Measurements from ENCODE around the gene LIM2. TPM values are rescaled to one million over a fixed set of nuclear protein-coding genes. Genes with fewer than 3 reads are reported as not detected.

The LIM2 gene, protein sequence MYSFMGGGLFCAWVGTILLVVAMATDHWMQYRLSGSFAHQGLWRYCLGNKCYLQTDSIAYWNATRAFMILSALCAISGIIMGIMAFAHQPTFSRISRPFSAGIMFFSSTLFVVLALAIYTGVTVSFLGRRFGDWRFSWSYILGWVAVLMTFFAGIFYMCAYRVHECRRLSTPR
- 10 to 100 TPM in 1 of 3 donors, 1 to 10 TPM in 2; 5.9 to 10.3 (median 8.5) TPM for total RNA-seq
- 3.1 TPM for total RNA-seq (2013)

DNA sequence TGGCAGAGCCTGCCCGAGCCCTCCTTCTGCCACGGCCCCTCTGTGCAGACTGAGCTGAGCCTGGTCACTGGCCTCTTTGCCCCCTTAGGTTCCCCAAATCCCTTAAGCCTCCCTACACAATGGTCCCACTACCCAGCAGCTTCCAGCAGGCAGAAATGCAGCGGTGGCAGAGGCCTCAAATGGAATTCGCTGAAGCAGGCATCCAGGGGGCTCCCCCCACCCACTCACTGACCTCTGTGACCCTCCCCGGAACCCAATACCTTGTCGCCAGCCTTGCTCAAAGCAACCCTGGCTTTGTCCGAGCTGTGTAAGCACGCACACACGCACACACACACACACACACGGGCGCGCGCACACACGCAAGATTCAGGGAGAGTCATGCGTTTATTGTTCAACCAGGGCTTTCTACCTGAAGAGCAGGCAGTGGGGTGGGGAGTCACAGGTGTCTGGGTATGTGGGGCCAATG lies at the start of gene LIM2:
Gene LIM2 (minus strand): TSS at position 51 of the 466 bp plus-strand sequence. CDS start 531 bp downstream, outside the sequence.
- peaks cover 62 to 75% of the 10 kb centered on the region in 2 donors for H3K4me1 Mint-ChIP-seq
- no peaks in the 10 kb centered on the region for H3K36me3 ChIP-seq (ENCODE audit: control insufficient read depth, insufficient read depth, low read length)
- intact Hi-C loops (cut with micrococcal nuclease): loop anchor here (1.0 kb wide), 1 partner anchor 15 kb away; no protein-coding TSS in a partner anchor
- H3K27ac ChIP-seq (ENCODE audit: low read length): peak within 1 kb of the TSS; percentile 86
- peak within 1 kb of the TSS; percentile 97 for H3K4me3 Mint-ChIP-seq
- peaks cover 67% of the 10 kb centered on the region for H3K4me1 ChIP-seq (ENCODE audit: control insufficient read depth, insufficient read depth, low read length)
- TF ChIP-seq, protein P1, sequence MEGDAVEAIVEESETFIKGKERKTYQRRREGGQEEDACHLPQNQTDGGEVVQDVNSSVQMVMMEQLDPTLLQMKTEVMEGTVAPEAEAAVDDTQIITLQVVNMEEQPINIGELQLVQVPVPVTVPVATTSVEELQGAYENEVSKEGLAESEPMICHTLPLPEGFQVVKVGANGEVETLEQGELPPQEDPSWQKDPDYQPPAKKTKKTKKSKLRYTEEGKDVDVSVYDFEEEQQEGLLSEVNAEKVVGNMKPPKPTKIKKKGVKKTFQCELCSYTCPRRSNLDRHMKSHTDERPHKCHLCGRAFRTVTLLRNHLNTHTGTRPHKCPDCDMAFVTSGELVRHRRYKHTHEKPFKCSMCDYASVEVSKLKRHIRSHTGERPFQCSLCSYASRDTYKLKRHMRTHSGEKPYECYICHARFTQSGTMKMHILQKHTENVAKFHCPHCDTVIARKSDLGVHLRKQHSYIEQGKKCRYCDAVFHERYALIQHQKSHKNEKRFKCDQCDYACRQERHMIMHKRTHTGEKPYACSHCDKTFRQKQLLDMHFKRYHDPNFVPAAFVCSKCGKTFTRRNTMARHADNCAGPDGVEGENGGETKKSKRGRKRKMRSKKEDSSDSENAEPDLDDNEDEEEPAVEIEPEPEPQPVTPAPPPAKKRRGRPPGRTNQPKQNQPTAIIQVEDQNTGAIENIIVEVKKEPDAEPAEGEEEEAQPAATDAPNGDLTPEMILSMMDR (IDR thresholded peaks at IDR 0.05): no peak
- peak within 1 kb of the TSS; percentile 84 for H3K4me3 ChIP-seq (ENCODE audit: low read length)
- no peaks in the 10 kb centered on the region for H3K36me3 Mint-ChIP-seq
- H3K9me3 Mint-ChIP-seq: no peaks in the 10 kb centered on the region
- DNase-seq: no peak
- 63% methylated on average over 15 of the region's 15 CpGs for WGBS (ENCODE audit: insufficient coverage)
- no peaks in the 10 kb centered on the region for H3K27me3 ChIP-seq (ENCODE audit: control insufficient read depth, insufficient read depth, low read length)
- H3K27me3 Mint-ChIP-seq (ENCODE audit: low read depth in 2 of 2): no peaks in the 10 kb centered on the region
- no peaks in the 10 kb centered on the region for H3K9me3 ChIP-seq (ENCODE audit: control insufficient read depth, insufficient read depth, low read length)
- ATAC-seq: peak in 1 of 3 donors; percentile 13
- peak within 1 kb of the TSS; percentile 96 to 98 for H3K27ac Mint-ChIP-seq

GRCh38 chr19:51434456-51434855 lies 46.7 kb upstream of the LIM2 start:
- Histone ChIP-seq H3K4me1 (ENCODE audit: control insufficient read depth, insufficient read depth, low read length) (peaks cover 11% of the 10 kb centered on the region), H3K36me3 (ENCODE audit: control insufficient read depth, insufficient read depth, low read length) (no peaks in the 10 kb centered on the region), H3K27me3 (ENCODE audit: control insufficient read depth, insufficient read depth, low read length) (peaks cover 2% of the 10 kb centered on the region), H3K9me3 (ENCODE audit: control insufficient read depth, insufficient read depth, low read length) (no peaks in the 10 kb centered on the region), H3K27ac (ENCODE audit: low read length) (no peak overlapping the region), H3K4me3 (ENCODE audit: low read length) (no peak overlapping the region)
- ATAC-seq (no peak), DNase-seq (no peak)
- WGBS (ENCODE audit: insufficient coverage): 100% methylated on average over 1 of the region's 1 CpG
- no peak overlapping the region for H3K27ac Mint-ChIP-seq
- H3K4me1 Mint-ChIP-seq: peaks cover 12 to 14% of the 10 kb centered on the region in 2 donors
- H3K27me3 Mint-ChIP-seq (ENCODE audit: low read depth in 2 of 2): peaks cover 11 to 31% of the 10 kb centered on the region in 2 donors
- no peak overlapping the region for H3K4me3 Mint-ChIP-seq
- intact Hi-C loops (cut with micrococcal nuclease): no loop called here
- TF ChIP-seq, protein P1 (IDR thresholded peaks at IDR 0.05): no peak
- no peaks in the 10 kb centered on the region for H3K36me3 Mint-ChIP-seq
- H3K9me3 Mint-ChIP-seq: no peaks in the 10 kb centered on the region

- peaks cover under 1% of the 10 kb centered on the region for H3K4me1 ChIP-seq (ENCODE audit: control insufficient read depth, insufficient read depth, low read length)
- DNase-seq (no peak), ATAC-seq (no peak)
- no peak overlapping the region for H3K4me3 ChIP-seq (ENCODE audit: low read length)
- no peaks in the 10 kb centered on the region for H3K9me3 ChIP-seq (ENCODE audit: control insufficient read depth, insufficient read depth, low read length)
- TF ChIP-seq, protein P1 (IDR thresholded peaks at IDR 0.05): no peak
- H3K27me3 ChIP-seq (ENCODE audit: control insufficient read depth, insufficient read depth, low read length): peaks cover 2% of the 10 kb centered on the region
- no peaks in the 10 kb centered on the region for H3K36me3 ChIP-seq (ENCODE audit: control insufficient read depth, insufficient read depth, low read length)
- WGBS (ENCODE audit: insufficient coverage): 22% methylated on average over 2 of the region's 4 CpGs
- Mint-ChIP-seq H3K4me3 (no peak overlapping the region), H3K27ac (no peak overlapping the region), H3K4me1 (peaks cover 1 to 2% of the 10 kb centered on the region in 2 donors), H3K9me3 (no peaks in the 10 kb centered on the region), H3K36me3 (no peaks in the 10 kb centered on the region), H3K27me3 (ENCODE audit: low read depth in 2 of 2) (peaks cover 18 to 28% of the 10 kb centered on the region in 2 donors)
- intact Hi-C loops (cut with micrococcal nuclease): no loop called here
- no peak overlapping the region for H3K27ac ChIP-seq (ENCODE audit: low read length)
These were observed 45.3 kb upstream of the LIM2 start for GRCh38 chr19:51433043-51433442.

Data from natural killer cell (primary cell).